Activated naive CD8-positive, alpha-beta T cell (primary cell): ENCODE data around the gene ACTR1B.
"Not testable (repeated sequence)": the region's sequence is repeated elsewhere in the genome, so short reads cannot be mapped to it uniquely, and the experiment has no call there.

Experiments used
- H3K27ac Mint-ChIP-seq: one replicate; pipeline ENCODE4 v1.8.0; 2021; ENCODE audit warnings: mixed read lengths
- H3K27me3 Mint-ChIP-seq: one replicate; pipeline ENCODE4 v1.8.0; 2021; ENCODE audit warnings: mixed read lengths
- H3K36me3 Mint-ChIP-seq: one replicate; pipeline ENCODE4 v1.8.0; 2021; ENCODE audit warnings: mixed read lengths
- H3K4me1 Mint-ChIP-seq: one replicate; pipeline ENCODE4 v1.8.0; 2021; ENCODE audit warnings: low read depth, mixed read lengths
- H3K4me3 Mint-ChIP-seq: one replicate; pipeline ENCODE4 v1.8.0; 2021; ENCODE audit warnings: mild to moderate bottlenecking, mixed read lengths
- H3K9me3 Mint-ChIP-seq: one replicate; pipeline ENCODE4 v1.8.0; 2021; ENCODE audit warnings: low read depth, mixed read lengths

The ACTR1B gene

GRCh38 chr2:97620492-97620891, 43.4 kb downstream of the ACTR1B start:
- not testable (repeated sequence) for H3K27ac Mint-ChIP-seq, H3K36me3 Mint-ChIP-seq, H3K27me3 Mint-ChIP-seq, H3K4me3 Mint-ChIP-seq, H3K9me3 Mint-ChIP-seq, H3K4me1 Mint-ChIP-seq

GRCh38 chr2:97618939-97619827, 44.7 kb downstream of the ACTR1B start:
- not testable (repeated sequence) for H3K27me3 Mint-ChIP-seq, H3K27ac Mint-ChIP-seq, H3K36me3 Mint-ChIP-seq, H3K4me1 Mint-ChIP-seq, H3K9me3 Mint-ChIP-seq, H3K4me3 Mint-ChIP-seq

- H3K36me3 Mint-ChIP-seq, result no peaks in the 10 kb centered on the region
- H3K9me3 Mint-ChIP-seq, result no peaks in the 10 kb centered on the region
- no peaks in the 10 kb centered on the region for H3K27me3 Mint-ChIP-seq
- no peak overlapping the region for H3K4me3 Mint-ChIP-seq
- H3K4me1 Mint-ChIP-seq, result no peaks in the 10 kb centered on the region
- H3K27ac Mint-ChIP-seq, result no peak overlapping the region
Measured at GRCh38 chr2:97617911-97618310, 45.9 kb downstream of the ACTR1B start.

- H3K27me3 Mint-ChIP-seq, H3K36me3 Mint-ChIP-seq, H3K4me3 Mint-ChIP-seq, H3K9me3 Mint-ChIP-seq, H3K4me1 Mint-ChIP-seq, H3K27ac Mint-ChIP-seq: not testable (repeated sequence)
Measured at GRCh38 chr2:97615746-97616145, 48.1 kb downstream of the ACTR1B start.

- H3K36me3 Mint-ChIP-seq, H3K9me3 Mint-ChIP-seq, H3K4me1 Mint-ChIP-seq, H3K27me3 Mint-ChIP-seq, H3K27ac Mint-ChIP-seq, H3K4me3 Mint-ChIP-seq: not testable (repeated sequence)
Measured at GRCh38 chr2:97611895-97612294, 51.9 kb downstream of the ACTR1B start.

GRCh38 chr2:97608745-97609144, 55.1 kb downstream of the ACTR1B start:
- not testable (repeated sequence) for H3K9me3 Mint-ChIP-seq, H3K27ac Mint-ChIP-seq, H3K4me3 Mint-ChIP-seq, H3K4me1 Mint-ChIP-seq, H3K27me3 Mint-ChIP-seq, H3K36me3 Mint-ChIP-seq
